Brain microvascular endothelial cell (primary cell): Measurements from ENCODE around the gene TAF1D.
A peak's percentile ranks its signal among the peaks of the same experiment; 100 is the strongest.

Experiments
- DNase-seq: peaks from one replicate; pipeline ENCODE4 v3.0.0-alpha.2; 2020
- H3K27ac ChIP-seq: fragments of 250-450 bp; sonication (Bioruptor Pico); 2 replicates; pipeline ENCODE4 v1.5.1; 2020; ENCODE audit warnings: mild to moderate bottlenecking, moderate library complexity
- H3K27me3 ChIP-seq: fragments of 250-450 bp; sonication (Bioruptor Pico); replicated peaks from 2 replicates; pipeline ENCODE4 v1.5.1; 2020; ENCODE audit warnings: mild to moderate bottlenecking
- H3K36me3 ChIP-seq: fragments of 250-450 bp; sonication (Bioruptor Pico); replicated peaks from 2 replicates; pipeline ENCODE4 v1.5.1; 2020; ENCODE audit warnings: mild to moderate bottlenecking
- H3K4me3 ChIP-seq: 2 replicates; pipeline ENCODE4 v1.5.1; 2011; ENCODE audit warnings: low read depth, mild to moderate bottlenecking, control low read depth, low read length, moderate library complexity
- CTCF ChIP-seq: IDR thresholded peaks from 2 replicates; pipeline ENCODE4 v1.5.1; 2011; ENCODE audit warnings: low read depth, mild to moderate bottlenecking, moderate library complexity, low read length, control low read depth, inconsistent platforms; ENCODE audit errors: missing control alignments
- in situ Hi-C: cut with HindIII; loops from 2 replicates; pipeline ENCODE4 v1.10.0; 2017; ENCODE audit warnings: low sequenced_read_pairs, low pct_ligation_motif_present

TAF1D gene

GRCh38 chr11:93718057-93718563 lies 23.2 kb downstream of the TAF1D start:
- in situ Hi-C loops, result no loop called here
- no peak for DNase-seq
- Histone ChIP-seq H3K27ac (no peak overlapping the region), H3K27me3 (no peaks in the 10 kb centered on the region), H3K36me3 (peaks cover 11% of the 10 kb centered on the region), H3K4me3 (no peak overlapping the region)
- TF ChIP-seq CTCF, result no peak

GRCh38 chr11:93717501-93717900 lies 23.8 kb downstream of the TAF1D start:
- peak; percentile 18 for DNase-seq
- no peak overlapping the region for H3K4me3 ChIP-seq
- peaks cover 11% of the 10 kb centered on the region for H3K36me3 ChIP-seq
- H3K27me3 ChIP-seq, result no peaks in the 10 kb centered on the region
- no peak overlapping the region for H3K27ac ChIP-seq
- in situ Hi-C loops, result no loop called here
- no peak for TF ChIP-seq CTCF

GRCh38 chr11:93715797-93716396 lies 25.4 kb downstream of the TAF1D start:
- H3K27ac ChIP-seq, result no peak overlapping the region
- no peak for DNase-seq
- in situ Hi-C loops, result no loop called here
- peaks cover 9% of the 10 kb centered on the region for H3K36me3 ChIP-seq
- no peak overlapping the region for H3K4me3 ChIP-seq
- no peak for TF ChIP-seq CTCF
- H3K27me3 ChIP-seq, result no peaks in the 10 kb centered on the region

- Histone ChIP-seq H3K36me3 (peaks cover 15% of the 10 kb centered on the region), H3K27me3 (no peaks in the 10 kb centered on the region), H3K27ac (no peak overlapping the region), H3K4me3 (no peak overlapping the region)
- DNase-seq, result no peak
- TF ChIP-seq CTCF, result no peak
- in situ Hi-C loops, result no loop called here
Measured at GRCh38 chr11:93712678-93713077, 28.6 kb downstream of the TAF1D start.

- peaks cover 10% of the 10 kb centered on the region for H3K36me3 ChIP-seq
- H3K27me3 ChIP-seq, result no peaks in the 10 kb centered on the region
- no peak for TF ChIP-seq CTCF
- DNase-seq, result no peak
- no peak overlapping the region for H3K27ac ChIP-seq
- in situ Hi-C loops, result no loop called here
- H3K4me3 ChIP-seq, result no peak overlapping the region
Measured at GRCh38 chr11:93710239-93710638, 31.1 kb downstream of the TAF1D start.

- H3K36me3 ChIP-seq, result peaks cover 20% of the 10 kb centered on the region
- DNase-seq, result no peak
- peak; percentile 30 for TF ChIP-seq CTCF
- in situ Hi-C loops, result no loop called here
- no peak overlapping the region for H3K27ac ChIP-seq
- no peaks in the 10 kb centered on the region for H3K27me3 ChIP-seq
- H3K4me3 ChIP-seq, result no peak overlapping the region
Measured at GRCh38 chr11:93704237-93704636, 37.1 kb downstream of the TAF1D start.
